PC-9 (cell line): ENCODE data around the gene UBE3A. TPM values are rescaled to one million over a fixed set of nuclear protein-coding genes. Genes with fewer than 3 reads are reported as not detected.

Experiments used
- BruUV-seq: library from RNA; stranded (reverse); fragments of 400-500 nt; replicated peaks from 2 replicates; lab custom pipeline; 2021; lab: Mats Ljungman, UMichigan
- CTCF ChIA-PET: fragments of 300-600 bp; sonication (Branson Sonifier 250); formaldehyde crosslinking; loops from one replicate; lab custom pipeline; 2022; ENCODE audit warnings: antibody characterized with exemption; lab: Charles Lee
- POLR2A ChIA-PET: fragments of 300-600 bp; sonication (Branson Sonifier 250); formaldehyde crosslinking; loops from one replicate; lab custom pipeline; 2022; ENCODE audit warnings: antibody characterized with exemption; ENCODE audit not compliant: unreplicated experiment; lab: Charles Lee
- DNase-seq, 2 experiments: peaks; one replicate each; pipeline versions ENCODE4 v3.0.0 to v3.0.0-alpha.2; 2015 to 2022; ENCODE audit warnings: mixed read lengths in 1 of 2
- H2AFZ ChIP-seq: fragments of 200-600 bp; sonication (generic); 2 replicates; pipeline ENCODE4 v1.8.1; 2017; ENCODE audit warnings: antibody characterized with exemption
- H3F3A ChIP-seq: fragments of 200-600 bp; sonication (generic); 2 replicates; pipeline ENCODE4 v1.8.1; 2017; ENCODE audit warnings: antibody characterized with exemption, mild to moderate bottlenecking, low read depth; ENCODE audit not compliant: insufficient read depth
- H3K27ac ChIP-seq: fragments of 200-600 bp; sonication (generic); 2 replicates; pipeline ENCODE4 v1.6.1; 2016; ENCODE audit warnings: mixed run types
- H3K27me3 ChIP-seq: fragments of 200-600 bp; sonication (generic); 2 replicates; pipeline ENCODE4 v1.6.1; 2016; ENCODE audit warnings: low read depth, mixed run types; ENCODE audit not compliant: insufficient read depth
- H3K36me3 ChIP-seq: fragments of 200-600 bp; sonication (generic); 2 replicates; pipeline ENCODE4 v1.6.1; 2016; ENCODE audit warnings: low read depth, mixed run types
- H3K4me1 ChIP-seq: fragments of 200-600 bp; sonication (generic); replicated peaks from 2 replicates; pipeline ENCODE4 v1.6.1; 2016; ENCODE audit warnings: mixed run types; ENCODE audit not compliant: insufficient read depth
- H3K4me2 ChIP-seq: fragments of 200-600 bp; sonication (generic); 2 replicates; pipeline ENCODE4 v1.6.1; 2017; ENCODE audit warnings: mixed run types
- H3K4me3 ChIP-seq: fragments of 200-600 bp; sonication (generic); 2 replicates; pipeline ENCODE4 v1.6.1; 2016; ENCODE audit warnings: mixed run types
- H3K79me2 ChIP-seq: fragments of 200-600 bp; sonication (generic); 2 replicates; pipeline ENCODE4 v1.6.1; 2017; ENCODE audit warnings: low read depth, mixed run types
- H3K9me2 ChIP-seq: fragments of 200-600 bp; sonication (generic); 2 replicates; pipeline ENCODE4 v1.8.1; 2017; ENCODE audit warnings: mild to moderate bottlenecking; ENCODE audit not compliant: insufficient read depth
- H3K9me3 ChIP-seq: fragments of 200-600 bp; sonication (generic); 2 replicates; pipeline ENCODE4 v1.8.1; 2016; ENCODE audit warnings: low read depth; ENCODE audit not compliant: insufficient read depth
- H4K20me1 ChIP-seq: fragments of 200-600 bp; sonication (generic); 2 replicates; pipeline ENCODE4 v1.8.1; 2017; ENCODE audit not compliant: insufficient read depth
- CTCF ChIP-seq: fragments of 200-600 bp; sonication (generic); conservative IDR thresholded peaks from 2 replicates; pipeline ENCODE4 v1.6.1; 2017; ENCODE audit warnings: mixed run types, antibody characterized with exemption, mild to moderate bottlenecking, moderate library complexity
- EZH2 ChIP-seq: fragments of 200-600 bp; sonication (generic); IDR thresholded peaks from 2 replicates; pipeline ENCODE4 v1.8.0; 2017; ENCODE audit warnings: antibody characterized with exemption, low read depth
- intact Hi-C: fragments of 100-400 bp; cut with micrococcal nuclease; formaldehyde crosslinking; loops from one replicate; pipeline ENCODE4 v1.10.0; 2022; ENCODE audit not compliant: unreplicated experiment
- total RNA-seq: library from RNA; stranded (reverse); gene quantifications from 2 replicates; pipeline ENCODE4 v1.2.3, GENCODE V29; 2021

Gene UBE3A
- total RNA-seq, 1 experiment from 2014 or later: 65.2 TPM

- Histone ChIP-seq H3K36me3 (no peaks in the 10 kb centered on the region), H3K79me2 (peaks cover 93% of the 10 kb centered on the region), H3F3A (no peaks in the 10 kb centered on the region), H3K27me3 (no peaks in the 10 kb centered on the region), H3K4me3 (no peak overlapping the region), H3K9me2 (no peaks in the 10 kb centered on the region), H3K27ac (no peak overlapping the region), H4K20me1 (peaks cover 47% of the 10 kb centered on the region), H2AFZ (no peak overlapping the region), H3K4me1 (no peaks in the 10 kb centered on the region), H3K4me2 (no peak overlapping the region), H3K9me3 (no peaks in the 10 kb centered on the region)
- POLR2A ChIA-PET: interaction anchor here (0.6 kb wide), 1 partner anchor 226 kb away, joined by 4 read pairs; no protein-coding TSS in a partner anchor
- TF ChIP-seq EZH2 (no peak), CTCF (no peak)
- no peak for DNase-seq
- CTCF ChIA-PET: no interaction called here
- intact Hi-C loops: no loop called here
- no TSS peak for BruUV-seq
Measured at GRCh38 chr15:25426896-25427610, 11.8 kb downstream of the UBE3A start.

- Histone ChIP-seq H3K9me2 (no peaks in the 10 kb centered on the region), H3K27me3 (no peaks in the 10 kb centered on the region), H4K20me1 (peaks cover 28% of the 10 kb centered on the region), H3K4me3 (no peak overlapping the region), H3K79me2 (peaks cover 98% of the 10 kb centered on the region), H3K4me2 (no peak overlapping the region), H3K9me3 (no peaks in the 10 kb centered on the region), H3F3A (no peaks in the 10 kb centered on the region), H3K36me3 (no peaks in the 10 kb centered on the region), H2AFZ (no peak overlapping the region), H3K27ac (no peak overlapping the region), H3K4me1 (no peaks in the 10 kb centered on the region)
- ChIA-PET POLR2A (no interaction called here), CTCF (no interaction called here)
- intact Hi-C loops: no loop called here
- TF ChIP-seq CTCF (no peak), EZH2 (no peak)
- no TSS peak for BruUV-seq
- DNase-seq: no peak
Measured at GRCh38 chr15:25424073-25424472, 14.8 kb downstream of the UBE3A start.

- peaks cover 15% of the 10 kb centered on the region for H4K20me1 ChIP-seq
- intact Hi-C loops: no loop called here
Measured at GRCh38 chr15:25422021-25422420, 16.8 kb downstream of the UBE3A start.

More at GRCh38 chr15:25422021-25422420, 16.8 kb downstream of the UBE3A start:
- BruUV-seq: no TSS peak
- H3K4me3 ChIP-seq: no peak overlapping the region
- ChIA-PET POLR2A (no interaction called here), CTCF (no interaction called here)
- no peaks in the 10 kb centered on the region for H3K4me1 ChIP-seq
- H3K9me3 ChIP-seq: no peaks in the 10 kb centered on the region
- TF ChIP-seq EZH2 (no peak), CTCF (no peak)
- H3K9me2 ChIP-seq: no peaks in the 10 kb centered on the region
- no peak overlapping the region for H2AFZ ChIP-seq
- H3K36me3 ChIP-seq: no peaks in the 10 kb centered on the region
- no peaks in the 10 kb centered on the region for H3F3A ChIP-seq
- no peak overlapping the region for H3K4me2 ChIP-seq
- no peak for DNase-seq
- H3K27me3 ChIP-seq: no peaks in the 10 kb centered on the region
- no peak overlapping the region for H3K27ac ChIP-seq
- H3K79me2 ChIP-seq: peaks cover 98% of the 10 kb centered on the region
